ENCODE data around the gene PDZRN3.

- TF ChIP-seq POLR2AphosphoS5 (IDR thresholded peaks at IDR 0.05; ENCODE audit: low read depth, low read length) (no peak), CTCF (IDR thresholded peaks at IDR 0.05 in 2 of 3, conservative IDR thresholded peaks at IDR 0.05 in 1 of 3; ENCODE audit: borderline replicate concordance in 1 of 3, insufficient read depth in 1 of 3, low read depth in 2 of 3, low read length in 2 of 3) (no peak), CEBPB (IDR thresholded peaks at IDR 0.05; ENCODE audit: low read depth) (no peak), RAD21 (IDR thresholded peaks at IDR 0.05; ENCODE audit: low read depth) (no peak)
These were observed 88.8 kb downstream of the PDZRN3 start for GRCh38 chr3:73535931-73536330.

Measured in HCT116 (cell line).